ENCODE results near the gene ARL17B. TPM values are rescaled to one million over a fixed set of nuclear protein-coding genes. Genes with fewer than 3 reads are reported as not detected.
"Not testable (repeated sequence)": the region's sequence is repeated elsewhere in the genome, so short reads cannot be mapped to it uniquely, and the experiment has no call there.

ARL17B gene
- total and polyA plus RNA-seq, 2 of the 8 experiments (the other 6 are each of a cell fraction or from before 2014, with no cell fraction given), result 5.4 to 21.6 TPM

- H2BK20ac ChIP-seq (ENCODE audit: low read length); H3K9ac ChIP-seq (replicated peaks in 1 of 4; ENCODE audit: extremely low read depth in 1 of 4, low read depth in 3 of 4, low read length in 3 of 4); H3K4me1 ChIP-seq (replicated peaks in 1 of 4; ENCODE audit: control insufficient read depth in 3 of 4, insufficient read depth in 4 of 4, low read length in 3 of 4); H4K8ac ChIP-seq (ENCODE audit: extremely low read depth, insufficient read depth, low read length); H2BK5ac ChIP-seq (ENCODE audit: low read depth, low read length); H3K4me3 ChIP-seq (ENCODE audit: extremely low read depth in 1 of 4, insufficient read depth in 2 of 4, low read depth in 3 of 4, low read length in 4 of 4); H3K23ac ChIP-seq (ENCODE audit: insufficient read length); H3K23me2 ChIP-seq (ENCODE audit: low read depth, low read length); H3K79me1 ChIP-seq (ENCODE audit: low read depth, low read length); H2BK120ac ChIP-seq (replicated peaks; ENCODE audit: low read depth, low read length); POLR2A ChIA-PET (ENCODE audit: partially characterized antibody); H4K5ac ChIP-seq (ENCODE audit: insufficient read length, low read depth, low read length); H3K56ac ChIP-seq (replicated peaks; ENCODE audit: insufficient read length, low read depth, low read length); H2AK5ac ChIP-seq (ENCODE audit: low read depth, low read length); H3K18ac ChIP-seq (ENCODE audit: extremely low read depth, low read length); H4K20me1 ChIP-seq (replicated peaks in 1 of 2; ENCODE audit: control insufficient read depth in 1 of 2, insufficient read depth in 2 of 2, low read length in 2 of 2); FAIRE-seq; H3K14ac ChIP-seq (ENCODE audit: insufficient read length); DNase-seq (ENCODE audit: low read depth in 1 of 2, low spot score in 2 of 2); H3K27ac ChIP-seq (ENCODE audit: low read depth, low read length); H3K4me2 ChIP-seq (ENCODE audit: insufficient read depth in 1 of 2, low read depth in 2 of 2, low read length in 2 of 2); H3K36me3 ChIP-seq (ENCODE audit: control insufficient read depth in 2 of 4, insufficient read depth in 4 of 4, low read length in 3 of 4); H3K9me3 ChIP-seq (ENCODE audit: insufficient read depth in 2 of 2, low read depth in 1 of 2, low read length in 1 of 2); H2BK15ac ChIP-seq (ENCODE audit: low read length); H2BK12ac ChIP-seq (ENCODE audit: low read depth, low read length); H3K4ac ChIP-seq (replicated peaks; ENCODE audit: insufficient read length, low read depth, low read length); H2AFZ ChIP-seq (ENCODE audit: low read length); H3K27me3 ChIP-seq (replicated peaks in 1 of 4; ENCODE audit: control insufficient read depth in 3 of 4, extremely low read depth in 1 of 4, insufficient read depth in 3 of 4, low read length in 3 of 4); H4K91ac ChIP-seq (replicated peaks; ENCODE audit: insufficient read length, low read length): not testable (repeated sequence)
- CTCF ChIA-PET (ENCODE audit: partially characterized antibody), result interaction anchor here (2.4 to 3.1 kb wide), 4 partner anchors 13 to 85 kb away, joined by 9 to 30 read pairs (median 14); no protein-coding TSS in a partner anchor
- 82% methylated on average over 2 of the region's 2 CpGs; no CpG with 5 or more reads in 1 of the 2 experiments for WGBS, 2 experiments (ENCODE audit: extremely low coverage in 1 of 2, insufficient coverage in 1 of 2, insufficient read length in 1 of 2, insufficient replicate concordance in 2 of 2, low coverage in 1 of 2, low lambda C conversion rate in 2 of 2, missing lambda C conversion rate in 1 of 2)
- peaks cover 0 to 12% of the 10 kb centered on the region in 2 experiments; a peak in 2 of 4 replicates for H3K79me2 ChIP-seq (ENCODE audit: control insufficient read depth in 1 of 2, insufficient read depth in 2 of 2, low read length in 2 of 2)
Measured at GRCh38 chr17:46285500-46285899, 76.1 kb downstream of the ARL17B start.

GRCh38 chr17:46284467-46284866, 77.1 kb downstream of the ARL17B start:
- H3K27me3 ChIP-seq (replicated peaks in 1 of 4; ENCODE audit: control insufficient read depth in 3 of 4, extremely low read depth in 1 of 4, insufficient read depth in 3 of 4, low read length in 3 of 4); H2BK12ac ChIP-seq (ENCODE audit: low read depth, low read length); POLR2A ChIA-PET (ENCODE audit: partially characterized antibody); H4K8ac ChIP-seq (ENCODE audit: extremely low read depth, insufficient read depth, low read length); H2BK20ac ChIP-seq (ENCODE audit: low read length); H3K79me1 ChIP-seq (ENCODE audit: low read depth, low read length); FAIRE-seq; H4K20me1 ChIP-seq (replicated peaks in 1 of 2; ENCODE audit: control insufficient read depth in 1 of 2, insufficient read depth in 2 of 2, low read length in 2 of 2); CTCF ChIA-PET (ENCODE audit: partially characterized antibody); H3K36me3 ChIP-seq (ENCODE audit: control insufficient read depth in 2 of 4, insufficient read depth in 4 of 4, low read length in 3 of 4); H3K4me1 ChIP-seq (replicated peaks in 1 of 4; ENCODE audit: control insufficient read depth in 3 of 4, insufficient read depth in 4 of 4, low read length in 3 of 4); H3K56ac ChIP-seq (replicated peaks; ENCODE audit: insufficient read length, low read depth, low read length); H2BK5ac ChIP-seq (ENCODE audit: low read depth, low read length); H3K23ac ChIP-seq (ENCODE audit: insufficient read length); H3K14ac ChIP-seq (ENCODE audit: insufficient read length); H2BK15ac ChIP-seq (ENCODE audit: low read length); H2AK5ac ChIP-seq (ENCODE audit: low read depth, low read length); H3K9ac ChIP-seq (replicated peaks in 1 of 4; ENCODE audit: extremely low read depth in 1 of 4, low read depth in 3 of 4, low read length in 3 of 4); H3K4me3 ChIP-seq (ENCODE audit: extremely low read depth in 1 of 4, insufficient read depth in 2 of 4, low read depth in 3 of 4, low read length in 4 of 4); H3K4ac ChIP-seq (replicated peaks; ENCODE audit: insufficient read length, low read depth, low read length); DNase-seq (ENCODE audit: low read depth in 1 of 2, low spot score in 2 of 2); H3K27ac ChIP-seq (ENCODE audit: low read depth, low read length); H2AFZ ChIP-seq (ENCODE audit: low read length); H3K4me2 ChIP-seq (ENCODE audit: insufficient read depth in 1 of 2, low read depth in 2 of 2, low read length in 2 of 2); H3K23me2 ChIP-seq (ENCODE audit: low read depth, low read length); H4K5ac ChIP-seq (ENCODE audit: insufficient read length, low read depth, low read length); H3K9me3 ChIP-seq (ENCODE audit: insufficient read depth in 2 of 2, low read depth in 1 of 2, low read length in 1 of 2); H2BK120ac ChIP-seq (replicated peaks; ENCODE audit: low read depth, low read length); H4K91ac ChIP-seq (replicated peaks; ENCODE audit: insufficient read length, low read length); H3K18ac ChIP-seq (ENCODE audit: extremely low read depth, low read length): not testable (repeated sequence)
- WGBS, 2 experiments (ENCODE audit: extremely low coverage in 1 of 2, insufficient coverage in 1 of 2, insufficient read length in 1 of 2, insufficient replicate concordance in 2 of 2, low coverage in 1 of 2, low lambda C conversion rate in 2 of 2, missing lambda C conversion rate in 1 of 2), result 94% methylated on average over 1 of the region's 1 CpG; no CpG with 5 or more reads in 1 of the 2 experiments
- peaks cover 0 to 12% of the 10 kb centered on the region in 2 experiments; a peak in 2 of 4 replicates for H3K79me2 ChIP-seq (ENCODE audit: control insufficient read depth in 1 of 2, insufficient read depth in 2 of 2, low read length in 2 of 2)
